Hindlimb muscle (tissue), 1 donor: Measurements from ENCODE around the gene PLEKHA5. TPM values are rescaled to one million over a fixed set of nuclear protein-coding genes. Genes with fewer than 3 reads are reported as not detected.
"Not testable (repeated sequence)": the region's sequence is repeated elsewhere in the genome, so short reads cannot be mapped to it uniquely, and the experiment has no call there.

Experiments used
- DNase-seq: peaks from one replicate; pipeline ENCODE4 v3.0.0-alpha.2; 2013
- polyA plus RNA-seq: library from polyadenylated mRNA; unstranded; fragments of 120-200 nt; gene quantifications from one replicate; pipeline ENCODE4 v1.2.1, GENCODE V29; 2013; ENCODE audit not compliant: insufficient read length

The PLEKHA5 gene
- polyA plus RNA-seq = 15.1 TPM

GRCh38 chr12:19129486-19130223 lies at the start of gene PLEKHA5:
Gene PLEKHA5 (plus strand): TSS chr12:19129733. CDS start chr12:19129800, 67 bp downstream.
- DNase-seq = peak; percentile 88

GRCh38 chr12:19080918-19081317 lies 48.6 kb upstream of the PLEKHA5 start:
- no peak for DNase-seq

- DNase-seq = no peak
These were observed 47.1 kb upstream of the PLEKHA5 start for GRCh38 chr12:19082365-19082911.

- DNase-seq = no peak
These were observed 45.0 kb upstream of the PLEKHA5 start for GRCh38 chr12:19084547-19084946.

GRCh38 chr12:19085090-19085489 lies 44.4 kb upstream of the PLEKHA5 start:
- DNase-seq = no peak

- no peak for DNase-seq
These were observed 40.9 kb upstream of the PLEKHA5 start for GRCh38 chr12:19088606-19089005.

GRCh38 chr12:19092482-19092881 lies 37.1 kb upstream of the PLEKHA5 start:
- DNase-seq = not testable (repeated sequence)

GRCh38 chr12:19093218-19093617 lies 36.3 kb upstream of the PLEKHA5 start:
- DNase-seq = no peak

- DNase-seq = no peak
These were observed 34.2 kb upstream of the PLEKHA5 start for GRCh38 chr12:19095331-19095730.

- DNase-seq = no peak
These were observed 33.6 kb upstream of the PLEKHA5 start for GRCh38 chr12:19095756-19096480.

- DNase-seq = no peak
These were observed 24.1 kb upstream of the PLEKHA5 start for GRCh38 chr12:19105463-19105862.

- DNase-seq = no peak
These were observed 21.8 kb upstream of the PLEKHA5 start for GRCh38 chr12:19107750-19108149.

- DNase-seq = no peak
These were observed 19.2 kb upstream of the PLEKHA5 start for GRCh38 chr12:19110221-19110940.

GRCh38 chr12:19113464-19113863 lies 16.1 kb upstream of the PLEKHA5 start:
- DNase-seq = no peak

GRCh38 chr12:19115285-19115684 lies 14.2 kb upstream of the PLEKHA5 start:
- DNase-seq = no peak

- DNase-seq = no peak
These were observed 10.1 kb upstream of the PLEKHA5 start for GRCh38 chr12:19119440-19119839.

- DNase-seq = no peak
These were observed 8.7 kb upstream of the PLEKHA5 start for GRCh38 chr12:19120795-19121194.

GRCh38 chr12:19121449-19122018 lies 8.0 kb upstream of the PLEKHA5 start:
- DNase-seq = no peak

GRCh38 chr12:19125325-19125724 lies 4.2 kb upstream of the PLEKHA5 start:
- no peak for DNase-seq

GRCh38 chr12:19127270-19127669 lies 2.3 kb upstream of the PLEKHA5 start:
- no peak for DNase-seq

GRCh38 chr12:19128485-19128884 lies 1.0 kb upstream of the PLEKHA5 start:
- peak; percentile 23 for DNase-seq

GRCh38 chr12:19129122-19129485 lies 429 bp upstream of the PLEKHA5 start:
- peak; percentile 48 for DNase-seq
